HG03565 (cell line): Measurements from ENCODE around the gene ZBP1.
"Not testable (repeated sequence)": the region's sequence is repeated elsewhere in the genome, so short reads cannot be mapped to it uniquely, and the experiment has no call there.

Source experiments
- ATAC-seq: cut with Tn5 transposase; IDR thresholded peaks from one replicate; pipeline ENCODE4 v1.9.1; 2021; ENCODE audit warnings: mild to moderate bottlenecking, moderate library complexity; ENCODE audit not compliant: unreplicated experiment

The ZBP1 gene

GRCh38 chr20:57647933-57648785, 27.9 kb upstream of the ZBP1 start:
- ATAC-seq: no peak

- no peak for ATAC-seq
Observed at GRCh38 chr20:57647006-57647932, 27.0 kb upstream of the ZBP1 start.

- ATAC-seq: no peak
Observed at GRCh38 chr20:57638895-57639236, 18.6 kb upstream of the ZBP1 start.

- no peak for ATAC-seq
Observed at GRCh38 chr20:57638173-57638894, 18.1 kb upstream of the ZBP1 start.

GRCh38 chr20:57633945-57634491, 13.8 kb upstream of the ZBP1 start:
- ATAC-seq: no peak

GRCh38 chr20:57632286-57632685, 12.1 kb upstream of the ZBP1 start:
- no peak for ATAC-seq

GRCh38 chr20:57630061-57630460, 9.8 kb upstream of the ZBP1 start:
- no peak for ATAC-seq

GRCh38 chr20:57629491-57629901, 9.3 kb upstream of the ZBP1 start:
- not testable (repeated sequence) for ATAC-seq

GRCh38 chr20:57628962-57629308, 8.7 kb upstream of the ZBP1 start:
- ATAC-seq: not testable (repeated sequence)

GRCh38 chr20:57628047-57628961, 8.1 kb upstream of the ZBP1 start:
- no peak for ATAC-seq

GRCh38 chr20:57627339-57627738, 7.1 kb upstream of the ZBP1 start:
- no peak for ATAC-seq

- no peak for ATAC-seq
Observed at GRCh38 chr20:57625978-57626377, 5.8 kb upstream of the ZBP1 start.

- ATAC-seq: no peak
Observed at GRCh38 chr20:57625181-57625958, 5.1 kb upstream of the ZBP1 start.

- ATAC-seq: no peak
Observed at GRCh38 chr20:57624124-57624523, 3.9 kb upstream of the ZBP1 start.

- no peak for ATAC-seq
Observed at GRCh38 chr20:57622579-57623381, 2.6 kb upstream of the ZBP1 start.

GRCh38 chr20:57622201-57622570, 2.0 kb upstream of the ZBP1 start:
- ATAC-seq: no peak

GRCh38 chr20:57621421-57622200, 1.4 kb upstream of the ZBP1 start:
- no peak for ATAC-seq

- ATAC-seq: no peak
Observed at GRCh38 chr20:57620999-57621398, 773 bp upstream of the ZBP1 start.
